Testis (tissue), 2 donors: ENCODE data around the gene MRGPRE.

ENCODE experiments used
- POLR2A ChIP-seq: fragments of 450-650 bp; IDR thresholded peaks from one replicate; pipeline ENCODE4 v1.6.1; 2017; ENCODE audit warnings: antibody characterized with exemption, mild to moderate bottlenecking, moderate library complexity
- TF ChIP-seq, protein P1 (sequence below), 3 experiments: fragments of 450-650 bp in 2 of 3; fragments of 200-600 bp in 1 of 3; sonication (generic) in 1 of 3; IDR thresholded peaks; one replicate each; pipeline ENCODE4 v1.5.1; 2016 to 2019; ENCODE audit warnings: antibody characterized with exemption in 3 of 3, mild to moderate bottlenecking in 2 of 3, moderate library complexity in 1 of 3

DNA sequence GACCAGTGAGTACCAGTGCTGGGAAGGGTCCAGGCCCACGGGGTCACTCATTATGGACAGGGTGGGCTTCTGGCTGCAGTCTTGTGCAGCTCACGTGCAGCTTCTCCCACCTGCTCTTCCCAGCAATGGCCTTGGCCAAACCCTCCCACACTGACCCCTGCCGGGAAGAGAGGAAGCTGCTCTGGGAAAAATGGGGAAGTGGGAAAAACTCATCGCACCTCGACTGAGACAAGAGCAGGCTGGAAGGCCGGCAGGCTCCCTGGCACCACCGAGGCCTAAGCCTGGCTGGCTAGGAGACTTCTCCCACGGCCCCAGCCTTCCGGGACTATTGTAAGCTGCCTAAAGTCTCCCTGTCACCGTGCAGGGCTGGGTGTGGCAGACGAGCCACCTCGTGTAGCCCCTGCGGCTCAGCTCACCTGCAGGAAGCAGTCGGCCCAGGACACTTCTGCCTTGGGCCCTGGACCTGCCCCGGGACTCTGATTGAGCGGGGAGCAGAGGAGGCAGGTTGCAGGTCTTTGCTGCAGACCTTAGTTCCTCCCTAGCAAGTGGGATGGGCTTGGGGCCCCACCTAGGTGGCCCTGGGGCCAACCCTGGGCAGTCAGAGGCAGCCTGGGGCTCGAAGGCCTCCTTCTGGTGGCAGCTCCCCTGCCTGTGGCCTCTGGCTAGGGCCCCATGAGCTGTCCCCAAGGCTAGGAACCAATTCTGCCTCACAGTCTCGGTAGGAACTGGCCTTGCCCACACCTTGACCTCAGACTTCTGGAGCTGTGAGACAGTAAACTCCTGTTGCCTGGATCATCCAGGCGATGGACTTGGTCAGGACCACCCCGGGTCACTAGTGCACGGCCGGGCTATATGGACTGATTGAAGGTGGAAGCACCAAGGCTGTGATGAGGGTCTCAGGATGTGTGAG is 36.7 kb downstream of the MRGPRE start:
- TF ChIP-seq, protein P1, sequence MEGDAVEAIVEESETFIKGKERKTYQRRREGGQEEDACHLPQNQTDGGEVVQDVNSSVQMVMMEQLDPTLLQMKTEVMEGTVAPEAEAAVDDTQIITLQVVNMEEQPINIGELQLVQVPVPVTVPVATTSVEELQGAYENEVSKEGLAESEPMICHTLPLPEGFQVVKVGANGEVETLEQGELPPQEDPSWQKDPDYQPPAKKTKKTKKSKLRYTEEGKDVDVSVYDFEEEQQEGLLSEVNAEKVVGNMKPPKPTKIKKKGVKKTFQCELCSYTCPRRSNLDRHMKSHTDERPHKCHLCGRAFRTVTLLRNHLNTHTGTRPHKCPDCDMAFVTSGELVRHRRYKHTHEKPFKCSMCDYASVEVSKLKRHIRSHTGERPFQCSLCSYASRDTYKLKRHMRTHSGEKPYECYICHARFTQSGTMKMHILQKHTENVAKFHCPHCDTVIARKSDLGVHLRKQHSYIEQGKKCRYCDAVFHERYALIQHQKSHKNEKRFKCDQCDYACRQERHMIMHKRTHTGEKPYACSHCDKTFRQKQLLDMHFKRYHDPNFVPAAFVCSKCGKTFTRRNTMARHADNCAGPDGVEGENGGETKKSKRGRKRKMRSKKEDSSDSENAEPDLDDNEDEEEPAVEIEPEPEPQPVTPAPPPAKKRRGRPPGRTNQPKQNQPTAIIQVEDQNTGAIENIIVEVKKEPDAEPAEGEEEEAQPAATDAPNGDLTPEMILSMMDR (IDR thresholded peaks at IDR 0.05), result peak in 2 of 3 experiments; percentile 23 to 30
- TF ChIP-seq POLR2A, result no peak
